Stimulated activated CD4-positive, alpha-beta T cell treated with anti-CD3 and anti-CD28 coated beads, Interleukin-12 subunit alpha, Interleukin-12 subunit beta, amount 100 ng/mL, for 4 hours (primary cell): ENCODE data around the gene SOX1.

ENCODE experiments used
- DNase-seq: peaks from one replicate; pipeline ENCODE4 v3.0.0-alpha.2; 2020

Gene SOX1

DNA sequence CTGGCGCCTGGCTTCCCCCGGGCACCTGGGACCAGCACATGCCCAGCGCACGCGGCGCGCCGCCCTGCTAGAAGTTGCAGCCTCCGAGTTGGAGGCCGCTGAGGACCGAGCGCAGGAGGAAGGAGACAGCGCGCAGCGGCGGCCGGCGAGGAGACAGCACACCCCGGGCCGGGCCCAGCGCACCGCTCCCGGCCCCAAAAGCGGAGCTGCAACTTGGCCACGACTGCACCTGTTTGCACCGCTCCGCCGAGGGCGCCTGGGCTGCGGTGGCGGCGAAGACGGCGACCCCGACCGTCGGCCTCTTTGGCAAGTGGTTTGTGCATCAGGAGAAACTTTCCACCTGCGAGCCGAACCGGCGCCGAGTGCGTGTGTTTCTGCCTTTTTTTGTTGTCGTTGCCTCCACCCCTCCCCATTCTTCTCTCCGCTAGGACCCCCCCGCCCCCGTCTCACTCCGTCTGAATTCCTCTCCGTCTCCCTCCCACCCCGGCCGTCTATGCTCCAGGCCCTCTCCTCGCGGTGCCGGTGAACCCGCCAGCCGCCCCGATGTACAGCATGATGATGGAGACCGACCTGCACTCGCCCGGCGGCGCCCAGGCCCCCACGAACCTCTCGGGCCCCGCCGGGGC lies at the start of gene SOX1:
Gene SOX1 (plus strand): TSS at position 34 of the 626 bp plus-strand sequence. CDS start 510 bp downstream, at position 544.
- no peak for DNase-seq

DNA sequence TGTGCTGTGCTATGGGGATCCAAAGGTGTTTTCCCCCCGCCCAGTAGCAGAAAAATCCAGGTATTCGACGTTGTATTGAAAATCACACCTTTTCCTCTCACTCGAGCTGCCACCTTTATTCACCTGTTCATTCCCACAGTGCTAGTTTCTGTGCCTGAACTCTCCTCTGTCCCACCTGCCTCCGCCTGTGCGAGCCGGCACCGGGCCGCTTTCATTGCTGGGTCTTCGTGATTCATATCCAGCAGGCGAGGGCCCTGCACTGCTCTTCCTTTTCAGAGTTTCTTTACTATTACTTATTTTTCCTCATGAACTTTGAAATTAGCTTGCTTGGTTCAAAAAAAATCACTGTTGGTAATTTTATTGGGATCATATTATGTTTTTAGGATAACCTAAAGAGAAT lies 42.4 kb upstream of the SOX1 start:
- no peak for DNase-seq

DNA sequence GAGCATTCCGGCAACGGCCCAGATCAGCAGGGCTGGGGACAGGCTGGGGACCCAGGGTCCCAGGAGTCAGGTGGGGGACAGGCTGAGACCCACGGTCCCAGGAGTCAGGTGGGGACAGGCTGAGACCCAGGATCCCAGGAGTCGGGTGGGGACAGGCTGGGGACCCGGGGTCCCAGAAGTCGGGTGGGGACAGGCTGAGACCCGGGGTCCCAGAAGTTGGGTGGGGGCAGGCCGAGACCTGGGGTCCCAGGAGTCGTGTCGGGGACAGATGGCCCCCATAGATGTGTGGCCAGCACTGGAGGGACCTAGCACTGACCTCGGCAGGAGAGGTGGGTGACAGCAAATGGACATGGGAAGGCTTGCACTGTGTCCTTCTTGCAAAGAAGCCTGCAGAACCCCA lies 39.7 kb upstream of the SOX1 start:
- no peak for DNase-seq

DNA sequence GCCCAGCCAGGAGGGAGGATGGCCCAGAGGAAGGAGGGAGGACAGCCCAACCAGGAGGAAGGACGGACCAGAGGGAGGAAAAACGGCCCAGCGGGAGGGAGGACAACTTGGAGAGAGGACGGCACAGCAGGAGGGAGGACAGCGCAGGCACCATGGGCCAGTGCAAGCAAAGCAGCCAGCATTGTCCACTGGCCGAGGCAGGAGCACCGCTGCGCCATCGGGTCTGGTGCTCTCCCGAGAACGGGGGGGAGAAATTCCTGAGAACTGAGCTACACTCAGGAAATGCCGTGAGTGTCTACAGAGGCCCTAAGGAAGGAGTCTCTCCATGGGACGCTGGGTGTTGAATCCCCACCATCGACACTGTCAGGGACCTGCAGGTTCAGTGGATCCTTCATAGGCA lies 38.5 kb upstream of the SOX1 start:
- no peak for DNase-seq

DNA sequence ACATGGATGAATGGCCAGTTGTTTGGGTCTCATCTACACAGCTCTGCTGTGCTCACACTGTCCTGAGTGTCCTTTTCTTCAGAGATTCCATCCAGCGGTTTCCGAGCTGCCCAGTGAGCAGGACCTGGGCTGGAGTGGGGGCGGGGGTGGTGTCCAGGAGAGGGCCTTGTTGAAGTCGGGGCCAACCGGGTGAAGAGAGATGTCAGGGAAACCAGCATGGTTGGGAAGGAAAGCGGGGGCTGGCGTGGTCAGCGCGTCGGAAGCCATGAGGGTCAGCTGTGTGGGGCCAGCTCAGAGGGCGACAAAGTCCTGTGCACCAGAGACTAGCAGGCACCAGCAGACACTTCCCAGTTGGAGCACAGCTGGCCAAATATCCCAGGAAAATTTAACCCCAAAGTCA lies 37.8 kb upstream of the SOX1 start:
- no peak for DNase-seq

DNA sequence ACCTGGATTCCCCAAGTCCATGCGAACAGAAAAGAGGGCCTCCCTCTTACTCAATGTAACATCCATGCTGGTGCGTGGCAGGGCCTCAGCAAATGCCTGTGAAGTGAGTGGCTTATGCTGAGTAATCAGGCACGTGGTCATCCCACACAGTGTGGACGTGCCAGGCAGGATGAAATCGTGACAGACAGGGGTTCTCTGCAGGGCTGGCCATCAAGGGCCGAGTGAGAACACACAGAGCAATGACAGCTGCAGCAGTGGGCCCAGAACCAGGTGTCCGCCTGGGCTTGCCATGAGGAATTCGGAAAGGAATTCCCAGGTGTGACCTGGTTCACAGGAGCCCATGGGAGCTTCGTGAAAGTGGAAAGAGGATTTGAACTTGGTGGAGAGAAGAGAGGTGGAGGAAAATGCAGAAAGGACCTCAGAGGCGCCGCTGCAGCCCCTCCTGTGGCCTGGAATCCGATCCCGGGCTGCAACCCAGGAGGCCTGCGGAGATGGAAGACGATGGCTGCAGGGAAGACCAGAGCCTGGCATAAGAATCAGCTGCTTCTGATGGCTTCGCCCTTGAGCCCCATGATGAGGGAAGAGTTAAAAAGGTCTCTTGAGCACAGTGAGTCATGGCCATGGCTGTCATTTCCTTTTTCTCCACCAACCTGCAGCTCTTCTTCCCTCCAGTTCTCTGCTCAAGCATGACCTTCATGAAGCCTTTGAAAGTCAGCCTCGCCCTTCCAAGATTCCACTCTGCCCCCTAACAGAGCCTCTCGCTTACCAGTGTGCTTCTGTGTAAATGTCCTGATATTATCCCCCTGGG lies 34.6 kb upstream of the SOX1 start:
- no peak for DNase-seq

DNA sequence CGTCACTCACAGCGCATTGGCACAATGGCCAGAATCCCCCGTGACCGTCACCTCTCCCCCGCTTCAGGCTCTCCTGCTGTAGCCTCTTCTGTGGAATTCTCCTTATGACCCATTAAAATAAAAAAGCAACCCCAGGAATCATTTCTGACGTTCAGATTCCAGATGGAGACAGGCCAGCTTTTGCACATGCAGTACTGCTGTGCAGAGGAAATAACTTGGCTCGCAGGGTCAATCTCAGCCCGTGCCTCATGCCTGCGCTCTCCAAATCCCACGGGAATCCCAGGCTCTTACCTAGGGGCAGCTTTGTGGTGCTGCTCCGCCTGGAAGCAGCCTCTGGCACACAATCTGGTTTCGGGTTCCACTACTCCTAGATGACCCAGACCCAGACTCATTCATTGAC lies 32.7 kb upstream of the SOX1 start:
- DNase-seq, result no peak

DNA sequence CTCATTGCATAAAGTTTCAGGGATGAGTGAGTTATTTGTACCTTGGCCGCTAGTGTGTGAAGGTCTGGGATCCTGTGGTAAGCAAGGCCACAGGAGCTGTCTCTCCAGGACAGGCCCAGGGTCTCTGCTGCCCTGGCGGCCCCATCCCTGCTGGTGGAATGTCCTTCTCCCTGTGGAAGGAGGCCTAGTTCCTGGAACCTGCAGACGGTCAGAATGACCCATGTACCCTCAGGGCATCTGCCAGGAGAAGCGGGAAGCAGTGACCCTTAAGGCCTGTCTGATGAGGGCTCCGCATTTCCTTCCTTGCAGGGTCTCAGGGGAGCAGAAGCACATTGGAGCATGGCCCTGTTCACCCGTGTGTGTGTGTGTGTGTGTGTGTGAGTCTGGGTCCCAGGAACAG lies 32.1 kb upstream of the SOX1 start:
- DNase-seq, result no peak

DNA sequence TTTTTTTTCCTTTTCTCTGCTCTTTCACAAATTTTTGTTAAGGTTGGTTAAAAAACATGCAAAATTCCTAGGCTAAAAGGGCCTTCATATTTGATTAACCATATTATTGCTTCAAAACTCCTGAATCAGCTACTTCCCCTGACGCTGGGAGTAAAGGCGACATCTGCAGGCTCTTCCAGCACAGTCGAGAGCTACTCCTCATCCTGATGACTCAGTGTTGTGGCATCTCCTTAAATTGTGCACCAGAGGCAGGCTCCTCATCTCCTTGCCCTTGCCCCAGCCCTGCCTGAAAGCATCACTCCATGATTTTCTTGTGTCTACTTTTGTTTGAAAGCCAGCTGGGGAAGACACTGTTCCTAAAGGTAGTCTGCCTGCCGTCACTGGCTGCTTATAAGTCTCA lies 24.5 kb upstream of the SOX1 start:
- no peak for DNase-seq

DNA sequence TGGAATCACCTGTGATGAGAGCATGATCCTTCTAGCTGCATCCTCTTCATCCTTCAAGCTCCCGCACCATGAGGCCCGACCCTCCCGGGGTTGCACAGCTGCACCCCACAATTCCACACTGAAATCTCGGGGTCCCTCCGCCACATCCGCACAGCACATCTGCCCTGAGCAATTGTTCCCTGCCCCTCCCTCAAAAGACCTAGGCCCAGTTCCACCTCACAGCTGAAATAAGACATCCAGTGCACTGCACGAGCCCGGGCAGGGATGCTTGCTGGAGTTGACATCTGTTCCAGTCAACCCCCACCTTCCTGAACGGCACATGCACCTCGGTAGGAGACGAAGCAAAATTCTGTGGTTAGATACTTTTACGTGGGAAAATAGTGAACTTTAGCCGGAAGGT lies 14.7 kb upstream of the SOX1 start:
- DNase-seq, result no peak

DNA sequence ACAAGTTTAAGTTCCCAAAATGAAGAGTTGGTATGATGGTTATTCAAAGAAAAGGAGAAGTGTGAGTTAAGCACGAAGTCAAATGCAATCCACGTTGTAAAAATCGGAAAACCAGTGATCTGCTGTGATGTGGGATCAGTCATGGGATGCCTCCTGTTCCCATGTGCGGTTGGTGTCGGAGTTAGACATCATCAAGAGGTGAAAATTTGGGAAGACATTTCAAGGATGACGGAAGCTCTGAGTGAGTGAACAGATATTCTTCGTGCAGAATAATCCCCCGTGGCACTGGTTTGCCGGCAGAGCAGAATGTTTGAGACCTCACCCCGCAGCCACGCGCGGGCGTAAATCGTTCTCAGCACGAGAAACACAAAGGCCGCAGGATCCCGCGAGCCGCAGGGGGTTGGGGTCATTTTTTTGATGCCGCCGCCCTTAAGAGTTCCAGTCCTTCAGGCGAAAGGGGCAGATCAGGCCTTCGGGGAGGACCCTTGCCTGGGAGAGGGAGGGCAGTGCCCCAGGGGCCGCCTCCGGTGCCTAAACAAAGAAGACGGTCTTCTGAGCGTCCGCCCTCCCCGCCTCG lies 13.7 kb upstream of the SOX1 start:
- DNase-seq, result no peak

DNA sequence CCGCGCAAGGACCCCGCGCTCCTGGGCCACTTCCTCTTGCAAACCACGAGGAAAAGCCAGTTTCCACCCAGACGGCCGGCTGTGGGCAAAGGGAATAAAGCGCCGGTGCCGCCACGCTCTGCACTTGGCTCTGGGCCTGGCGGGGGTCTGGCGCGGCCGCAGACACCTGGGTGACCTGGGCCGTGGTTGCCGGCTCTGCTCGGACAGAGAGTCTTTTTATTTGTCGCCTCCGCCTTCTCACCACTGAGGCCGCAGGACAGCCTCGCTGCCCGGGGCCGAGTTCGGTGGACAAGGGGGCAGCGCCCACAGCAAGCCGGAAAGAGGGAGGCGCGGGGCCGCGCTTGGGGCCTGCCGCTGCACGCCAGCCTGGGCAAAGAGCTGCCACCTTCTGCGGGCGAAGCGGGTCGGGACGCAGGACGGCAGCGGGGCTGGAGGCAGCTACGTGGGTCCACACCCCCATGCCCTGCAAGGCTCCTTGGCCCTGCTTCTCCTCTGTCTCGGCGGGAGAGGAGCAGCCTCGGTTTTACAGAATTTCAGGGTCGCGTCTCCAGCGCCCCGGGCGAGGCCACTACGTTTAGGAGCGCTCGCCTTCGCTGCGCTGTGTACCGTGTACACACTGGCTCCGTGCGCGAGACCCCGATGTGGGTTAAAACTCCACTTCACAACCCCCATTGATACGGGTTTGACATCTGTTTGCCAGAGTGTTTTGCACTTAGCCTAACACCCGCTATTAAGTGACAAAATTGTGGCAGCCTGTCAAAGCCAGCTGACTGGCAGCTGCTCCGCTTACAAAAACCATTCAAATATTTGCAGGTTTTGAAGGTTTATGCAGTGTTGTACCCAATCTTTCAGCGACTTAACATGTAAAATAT lies 13.0 kb upstream of the SOX1 start:
- DNase-seq, result no peak

DNA sequence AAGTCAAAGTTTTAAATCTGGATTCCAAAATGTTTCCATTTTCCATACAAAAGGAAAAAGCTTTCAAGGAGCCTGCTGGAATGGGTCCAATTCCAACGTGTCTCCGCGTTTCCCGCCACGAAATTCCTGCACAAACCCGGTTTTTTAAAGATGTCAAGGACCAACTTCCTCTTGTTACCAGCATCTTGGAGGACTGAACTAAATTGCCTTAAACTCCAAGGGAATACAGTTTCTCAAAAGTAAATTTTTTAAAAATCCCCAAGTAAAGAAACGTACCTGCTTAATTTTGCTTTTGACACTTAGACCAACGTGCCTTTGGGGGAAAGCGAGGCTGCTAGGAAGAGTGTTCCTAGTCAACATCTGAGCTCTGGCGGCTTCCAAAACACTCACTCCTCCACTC lies 12.3 kb upstream of the SOX1 start:
- no peak for DNase-seq

DNA sequence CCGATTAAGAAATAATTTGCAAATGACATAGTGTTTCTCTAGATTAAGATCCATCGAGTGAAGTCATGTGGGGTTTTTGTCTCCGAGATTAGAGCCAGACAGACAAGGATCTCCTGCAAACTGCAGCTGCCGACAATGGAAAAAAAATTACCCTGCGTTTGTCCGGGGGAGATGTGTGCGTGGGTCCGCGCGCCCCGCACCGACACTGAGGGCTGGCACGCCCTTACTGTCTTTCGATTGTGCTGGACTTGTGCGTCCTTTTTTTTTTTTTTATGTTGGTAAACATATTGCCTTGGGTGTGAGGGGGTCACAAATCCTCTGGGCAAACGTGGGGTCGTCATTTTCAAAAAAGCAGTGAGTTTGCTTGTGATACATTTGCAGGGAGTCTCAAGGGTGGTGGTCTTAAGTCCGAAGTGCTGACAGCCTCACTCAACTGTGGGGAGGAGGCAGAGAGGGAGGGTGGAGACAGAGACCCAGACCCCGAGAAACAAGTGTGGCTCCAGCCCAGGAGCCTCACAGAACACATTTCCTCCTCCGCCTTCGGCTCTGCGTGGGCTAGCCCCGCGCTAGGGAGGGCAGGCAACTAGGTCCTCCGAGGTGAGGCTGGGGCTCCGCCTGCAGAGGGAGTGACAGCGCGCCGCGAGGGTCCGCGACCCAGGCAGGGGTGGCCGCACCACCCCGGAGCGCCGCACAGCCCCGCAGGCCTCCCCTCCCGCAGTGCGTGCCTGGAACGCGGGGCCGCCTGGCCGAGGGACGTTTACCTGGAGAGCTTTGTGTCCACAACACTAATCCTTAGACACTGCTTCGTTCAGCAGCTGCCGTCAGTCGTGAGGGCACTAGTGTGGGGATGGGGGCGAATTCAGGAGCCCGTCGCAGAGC lies 11.7 kb upstream of the SOX1 start:
- DNase-seq, result no peak

DNA sequence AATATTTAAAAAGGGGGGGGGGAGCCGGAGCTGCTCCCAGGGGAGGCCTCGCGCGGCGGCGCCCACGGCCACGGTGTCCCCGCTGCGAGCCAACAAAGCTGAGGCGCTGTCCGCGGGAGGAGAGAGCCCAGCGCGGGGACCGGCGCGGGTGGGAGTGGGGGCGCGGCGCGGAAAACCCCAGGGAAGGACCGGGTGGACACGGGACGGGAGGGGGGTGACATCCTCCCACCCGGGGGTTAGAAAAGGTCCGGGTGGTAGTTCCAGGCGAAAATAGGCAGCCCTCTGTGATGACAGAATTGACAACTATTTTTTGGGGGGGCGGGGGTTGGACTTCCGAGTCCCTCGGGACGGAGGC lies 11.1 kb upstream of the SOX1 start:
- DNase-seq, result no peak

DNA sequence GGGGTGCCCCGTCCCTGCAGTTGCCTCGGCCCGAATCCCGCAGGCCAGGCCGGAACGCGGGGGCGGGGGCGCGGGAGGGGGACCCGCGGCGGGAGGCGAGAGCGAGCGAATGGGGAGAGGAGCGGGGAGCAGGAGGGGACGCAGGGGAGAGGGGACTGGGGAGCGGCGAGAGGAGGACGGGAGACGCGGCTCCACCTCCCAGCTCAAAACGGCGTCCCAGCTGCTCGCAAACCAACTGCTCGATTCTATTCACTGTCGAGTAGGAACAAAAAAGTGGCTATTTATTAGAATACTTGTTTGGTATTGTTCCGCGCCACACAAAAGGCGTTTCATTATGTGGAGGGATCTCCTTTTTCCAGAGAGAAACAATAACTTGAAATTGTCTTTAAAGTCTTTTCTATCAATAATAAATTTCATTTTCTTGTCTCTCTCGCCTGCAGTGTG lies 10.6 kb upstream of the SOX1 start:
- no peak for DNase-seq

DNA sequence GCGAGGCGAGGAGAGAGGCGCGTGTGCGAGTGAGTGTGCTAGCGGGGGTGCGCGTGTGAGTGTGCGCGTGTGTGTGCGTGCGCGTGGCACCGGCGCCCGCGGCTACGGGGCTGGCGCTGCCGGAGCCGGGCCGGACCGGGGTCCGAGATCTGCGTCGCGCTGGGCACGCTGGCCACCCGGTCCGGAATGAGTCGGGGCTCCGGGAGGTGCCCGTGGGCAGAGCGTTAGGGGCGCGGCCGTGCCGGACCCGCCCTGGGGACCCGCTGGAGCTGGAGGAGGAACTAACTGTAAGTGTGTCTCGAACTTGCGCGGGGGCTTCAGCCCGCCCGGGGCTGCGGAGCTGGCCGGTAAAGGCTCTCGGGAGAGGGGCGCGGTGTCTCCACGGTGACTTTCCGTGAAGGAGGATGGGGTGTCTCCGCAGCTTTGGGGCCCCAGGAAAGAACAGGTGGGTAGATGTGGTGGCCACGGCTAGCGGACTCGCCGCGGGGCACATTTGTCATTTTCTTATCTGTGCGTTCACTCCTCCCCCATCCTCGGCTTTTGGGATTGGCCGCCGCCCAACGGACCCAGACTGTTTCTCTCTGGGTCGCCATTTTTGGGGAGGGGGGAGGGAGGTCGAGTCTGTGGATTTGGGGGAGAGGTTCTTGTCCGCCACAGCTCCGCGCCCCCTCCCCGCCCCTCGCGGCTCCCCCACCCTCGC lies 10.1 kb upstream of the SOX1 start:
- DNase-seq, result no peak

DNA sequence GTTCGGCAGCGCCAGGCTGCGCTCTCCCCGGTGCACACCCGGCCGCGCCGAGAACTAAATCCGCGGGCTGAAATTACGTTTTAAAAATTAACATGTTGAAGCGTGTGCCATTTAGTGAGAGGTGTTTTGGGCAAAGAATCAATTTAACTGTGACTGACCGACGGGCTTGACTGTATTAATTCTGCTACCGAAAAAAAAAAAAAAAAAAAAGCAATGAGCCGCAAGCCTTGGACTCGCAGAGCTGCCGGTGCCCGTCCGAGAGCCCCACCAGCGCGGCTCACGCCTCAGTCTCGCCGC lies 9.6 kb upstream of the SOX1 start:
- no peak for DNase-seq

DNA sequence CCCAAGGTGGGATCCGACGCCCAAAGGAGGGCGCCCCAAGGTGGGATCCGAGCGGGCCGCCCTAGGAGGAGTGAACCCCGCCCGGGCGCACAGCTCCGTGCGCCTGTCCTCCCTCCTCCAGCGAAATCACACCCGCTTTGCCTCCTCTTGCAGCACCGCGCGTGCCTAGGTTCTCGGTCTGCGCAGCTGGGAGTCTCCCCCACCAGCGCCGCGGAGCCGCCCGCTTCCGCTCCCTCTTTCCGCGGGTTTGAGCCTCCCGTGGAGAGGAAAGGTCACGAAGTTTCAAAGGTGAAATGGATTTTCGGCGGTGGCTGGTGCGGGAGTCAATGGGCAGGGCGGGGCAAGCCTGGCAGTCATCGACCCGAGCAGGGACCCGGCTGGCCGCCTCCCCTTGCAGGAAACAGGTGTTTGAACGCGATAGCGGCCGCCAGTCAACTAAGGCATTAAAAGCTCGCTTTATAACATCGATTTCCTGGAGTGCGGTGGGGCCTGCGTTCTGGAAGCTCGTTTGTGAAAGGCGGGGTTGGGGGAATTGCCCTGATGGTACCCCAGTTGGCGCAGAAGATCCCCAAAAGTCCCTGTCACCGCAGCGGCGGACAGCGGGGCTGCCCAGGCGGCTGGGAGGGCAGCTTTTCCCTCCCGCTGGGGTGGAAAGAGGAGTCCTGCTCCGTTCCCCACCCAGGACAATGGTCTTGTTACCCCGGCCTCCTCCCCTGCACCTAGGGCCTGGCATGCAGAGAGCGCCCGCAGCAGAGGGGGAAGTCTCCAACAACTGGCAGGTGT lies 9.0 kb upstream of the SOX1 start:
- DNase-seq, result no peak

DNA sequence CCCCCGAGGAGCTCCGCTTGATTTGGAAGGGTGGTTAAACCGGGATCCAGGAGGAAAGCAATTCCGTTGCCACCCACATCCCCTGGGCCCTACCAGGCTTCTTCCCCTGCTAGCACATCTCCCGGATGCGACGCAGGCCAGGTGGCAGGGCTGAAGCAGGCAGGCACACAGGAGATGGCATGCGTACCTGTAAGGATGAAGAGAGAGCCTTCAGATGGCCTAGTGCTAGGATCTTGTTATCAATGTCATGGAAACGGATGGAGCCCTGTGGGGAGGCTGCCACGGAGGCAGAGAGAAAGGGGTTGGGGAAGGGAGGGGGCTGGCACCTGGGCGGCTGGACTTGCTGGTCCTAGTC lies 8.5 kb upstream of the SOX1 start:
- DNase-seq, result no peak

DNA sequence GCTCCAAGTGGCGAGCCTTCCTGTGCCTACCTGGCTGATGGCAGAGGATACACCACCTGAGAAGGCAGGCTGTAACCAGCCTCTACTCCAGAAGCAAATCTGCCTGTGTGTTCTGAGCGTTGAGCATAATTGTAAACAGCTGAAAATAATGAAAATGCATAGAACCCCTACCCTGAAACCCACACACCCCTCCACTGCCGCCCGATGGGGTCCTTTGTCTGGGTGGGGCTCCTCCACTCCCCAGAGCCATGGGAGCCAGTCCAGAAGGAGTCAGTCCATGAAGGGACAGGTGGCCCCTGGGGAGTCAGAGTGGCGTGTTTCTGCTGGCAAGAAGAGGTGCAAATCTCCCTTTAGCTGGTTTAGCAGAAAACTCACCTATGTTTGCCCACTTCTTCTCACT lies 8.0 kb upstream of the SOX1 start:
- no peak for DNase-seq
